Right ventricle myocardium inferior (tissue), 1 donor: ENCODE results near the gene HELZ. TPM values are rescaled to one million over a fixed set of nuclear protein-coding genes. Genes with fewer than 3 reads are reported as not detected.
A peak's percentile ranks its signal among the peaks of the same experiment; 100 is the strongest.

Experiments
- ATAC-seq: fragments of 200-7000 bp; cut with Tn5 transposase; one replicate; pipeline ENCODE4 v1.9.1; 2020; ENCODE audit warnings: mild to moderate bottlenecking, moderate library complexity
- DNase-seq: peaks from one replicate; pipeline ENCODE4 v3.0.0; 2021; ENCODE audit errors: missing footprints
- intact Hi-C: fragments of 100-400 bp; cut with DNase I; formaldehyde crosslinking; loops from one replicate; pipeline ENCODE4 v1.11.0; 2022
- total RNA-seq: library from RNA; stranded (reverse); fragmentation: NEBNext Ultra II Directional; extraction: Animal tissue kit (Norgen Biotek cat#: 25700); gene quantifications from one replicate; pipeline ENCODE4 v1.2.1, GENCODE V29; 2021
- donor health status: DM: no; HTN: yes; CAD: no; lungs with severe emphysema.

The HELZ gene
- total RNA-seq, 1 donor from 2014 or later, result 31.4 TPM

- no peak for ATAC-seq
- intact Hi-C loops, result no loop called here
- DNase-seq, result no peak
These were observed 173.4 kb downstream of the HELZ start for GRCh38 chr17:67071595-67071994.

DNA sequence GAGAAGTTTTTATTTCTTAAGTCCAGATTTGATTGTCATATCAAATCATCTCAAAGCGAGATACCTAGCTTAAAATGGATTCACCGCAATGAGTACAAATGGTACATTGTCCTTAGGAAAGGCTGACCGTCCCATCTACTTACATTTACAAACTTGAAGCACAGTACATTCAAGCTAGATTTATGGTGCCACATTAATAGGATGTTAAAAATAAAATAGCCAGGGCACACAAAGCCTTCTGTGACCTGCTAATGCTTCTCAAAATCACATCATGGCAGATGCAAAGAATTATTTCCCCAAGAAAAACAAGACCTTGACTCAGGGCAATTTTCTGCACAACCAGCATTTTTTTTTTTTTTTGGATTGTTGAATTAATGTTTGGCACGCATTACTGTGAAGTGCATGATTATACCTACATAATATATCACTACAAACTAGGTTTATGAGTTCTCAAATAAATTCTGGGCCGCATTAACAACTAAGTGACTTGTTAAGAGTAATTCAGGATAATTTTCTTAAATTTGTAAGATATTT lies 175.3 kb downstream of the HELZ start:
- DNase-seq, result no peak
- ATAC-seq, result no peak
- intact Hi-C loops, result no loop called here

DNA sequence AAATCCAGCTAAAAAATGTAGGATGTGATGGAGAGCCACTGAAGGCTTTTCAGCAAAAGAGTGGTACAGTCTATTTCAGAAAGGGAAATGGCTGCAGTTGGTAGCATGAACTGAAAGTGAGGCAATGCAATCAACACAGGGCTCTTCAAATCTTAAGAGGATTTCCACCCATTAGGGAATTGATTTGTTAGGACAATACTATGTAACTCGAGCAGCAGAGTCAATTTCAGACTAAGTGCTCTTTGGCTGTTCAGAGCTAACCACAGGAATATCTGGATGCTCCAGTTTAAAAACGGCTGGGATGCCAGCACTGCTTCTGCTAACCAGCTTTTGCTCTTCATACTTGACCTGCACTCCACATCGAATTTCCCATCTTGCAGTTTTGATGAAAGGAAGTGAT lies 176.0 kb downstream of the HELZ start:
- DNase-seq (no peak), ATAC-seq (no peak)
- intact Hi-C loops, result no loop called here

- intact Hi-C loops, result no loop called here
- ATAC-seq (no peak), DNase-seq (no peak)
These were observed 177.2 kb downstream of the HELZ start for GRCh38 chr17:67067571-67068482.

- no peak for DNase-seq
- intact Hi-C loops, result no loop called here
- no peak for ATAC-seq
These were observed 178.3 kb downstream of the HELZ start for GRCh38 chr17:67066717-67067116.

- intact Hi-C loops, result no loop called here
- DNase-seq (no peak), ATAC-seq (no peak)
These were observed 181.9 kb downstream of the HELZ start for GRCh38 chr17:67063141-67063540.

DNA sequence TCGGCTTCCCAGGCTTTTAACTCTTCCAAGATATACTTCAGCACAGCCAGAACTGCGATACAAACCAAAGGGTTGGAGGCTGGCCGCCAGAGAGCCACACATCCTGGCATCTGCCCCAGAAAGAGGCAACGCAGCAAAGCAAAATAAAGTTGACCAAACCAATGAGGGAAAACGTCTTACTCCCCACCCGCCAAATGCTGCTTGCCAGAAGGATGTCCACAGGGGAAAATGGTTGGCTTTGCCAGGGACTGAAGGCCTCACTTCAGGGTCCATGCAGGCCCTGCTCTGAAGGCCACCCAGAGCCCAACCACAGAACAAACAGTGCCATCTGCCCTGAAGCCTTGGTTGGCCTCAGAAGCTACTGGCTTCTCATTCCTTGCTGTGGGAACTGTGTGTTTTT lies 185.6 kb downstream of the HELZ start:
- DNase-seq, result no peak
- intact Hi-C loops, result no loop called here
- no peak for ATAC-seq

DNA sequence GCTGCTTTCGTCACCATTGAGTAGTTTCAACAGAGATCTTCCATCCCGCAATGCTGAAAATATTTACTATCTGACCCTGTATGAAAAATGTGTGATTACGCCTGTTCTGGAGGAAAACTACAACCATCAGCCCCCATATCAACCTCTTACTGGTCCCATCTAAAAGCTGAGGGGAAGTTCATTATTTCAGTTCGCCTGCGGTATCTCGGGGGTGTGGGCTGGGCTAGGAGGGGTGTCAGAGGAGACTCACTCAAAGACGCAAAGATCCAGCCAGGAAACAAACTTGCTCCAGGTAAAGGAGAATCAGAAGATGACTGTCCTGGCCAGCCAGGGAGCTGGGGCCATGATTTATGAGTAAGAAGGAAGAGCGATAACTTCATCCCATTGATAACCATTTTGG lies 187.0 kb downstream of the HELZ start:
- intact Hi-C loops, result no loop called here
- DNase-seq, result no peak
- ATAC-seq, result no peak

- intact Hi-C loops, result no loop called here
- DNase-seq, result no peak
- peak; percentile 48 for ATAC-seq
These were observed 188.1 kb downstream of the HELZ start for GRCh38 chr17:67056746-67057490.

DNA sequence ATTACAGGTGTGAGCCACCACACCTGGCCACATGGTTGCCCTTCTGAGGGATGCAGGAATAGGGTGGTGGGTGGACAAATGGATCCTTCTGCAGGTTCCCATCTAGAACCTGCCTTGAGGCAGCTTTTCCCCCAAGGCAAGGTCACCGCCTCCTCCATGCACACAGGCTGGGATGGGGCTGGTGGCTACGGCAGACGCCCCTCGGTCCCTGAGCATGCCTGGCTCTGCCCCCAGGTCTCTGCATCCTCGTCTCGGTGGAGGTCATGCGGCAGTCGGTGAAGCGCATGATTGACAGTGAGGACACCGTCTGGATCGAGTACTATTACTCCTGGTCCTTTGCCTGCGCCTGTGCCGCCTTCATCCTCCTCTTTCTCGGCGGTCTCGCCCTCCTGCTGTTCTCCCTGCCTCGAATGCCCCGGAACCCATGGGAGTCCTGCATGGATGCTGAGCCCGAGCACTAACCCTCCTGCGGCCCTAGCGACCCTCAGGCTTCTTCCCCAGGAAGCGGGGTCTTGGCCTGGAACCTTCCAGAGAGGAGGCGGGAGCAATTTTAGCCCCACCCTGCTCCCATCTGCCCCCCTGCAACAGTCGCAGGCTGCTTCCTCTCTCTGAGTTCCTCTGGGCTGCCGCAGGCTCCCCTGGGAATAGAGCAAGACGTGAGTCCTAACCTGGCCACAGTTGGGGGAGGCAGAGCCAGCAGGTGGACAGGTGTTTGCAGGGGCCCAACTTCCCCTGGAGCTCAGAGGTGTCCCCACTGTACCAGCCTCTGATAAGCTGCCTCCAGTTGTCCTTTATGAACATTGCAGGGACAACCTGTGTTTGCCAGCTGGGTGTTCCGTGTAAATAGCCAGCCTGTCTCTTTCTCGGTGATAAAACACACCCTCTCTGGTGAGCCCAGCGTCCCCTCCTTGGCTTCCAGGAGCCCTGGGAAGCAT lies 188.9 kb downstream of the HELZ start:
- ATAC-seq, result peak; percentile 62
- intact Hi-C loops, result no loop called here
- no peak for DNase-seq

DNA sequence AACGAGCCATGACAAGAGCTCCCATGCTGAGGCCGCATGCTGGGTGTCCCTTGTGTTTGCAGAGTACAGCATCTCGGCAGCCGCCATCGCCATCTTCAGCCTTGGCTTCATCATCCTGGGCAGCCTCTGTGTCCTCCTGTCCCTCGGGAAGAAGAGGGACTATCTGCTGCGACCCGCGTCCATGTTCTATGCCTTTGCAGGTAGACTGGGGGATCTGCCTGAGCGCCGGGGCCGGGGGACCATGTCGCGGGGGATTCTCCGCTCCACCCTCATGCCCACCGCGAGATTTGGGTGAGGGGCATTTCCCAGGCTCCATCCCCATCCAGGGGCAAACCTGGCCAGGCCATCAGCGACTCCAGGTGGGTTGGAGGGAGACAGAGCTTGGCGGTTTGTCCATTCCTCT lies 190.0 kb downstream of the HELZ start:
- DNase-seq (no peak), ATAC-seq (no peak)
- intact Hi-C loops, result no loop called here

- intact Hi-C loops, result no loop called here
- ATAC-seq (no peak), DNase-seq (no peak)
These were observed 190.4 kb downstream of the HELZ start for GRCh38 chr17:67054608-67055007.

DNA sequence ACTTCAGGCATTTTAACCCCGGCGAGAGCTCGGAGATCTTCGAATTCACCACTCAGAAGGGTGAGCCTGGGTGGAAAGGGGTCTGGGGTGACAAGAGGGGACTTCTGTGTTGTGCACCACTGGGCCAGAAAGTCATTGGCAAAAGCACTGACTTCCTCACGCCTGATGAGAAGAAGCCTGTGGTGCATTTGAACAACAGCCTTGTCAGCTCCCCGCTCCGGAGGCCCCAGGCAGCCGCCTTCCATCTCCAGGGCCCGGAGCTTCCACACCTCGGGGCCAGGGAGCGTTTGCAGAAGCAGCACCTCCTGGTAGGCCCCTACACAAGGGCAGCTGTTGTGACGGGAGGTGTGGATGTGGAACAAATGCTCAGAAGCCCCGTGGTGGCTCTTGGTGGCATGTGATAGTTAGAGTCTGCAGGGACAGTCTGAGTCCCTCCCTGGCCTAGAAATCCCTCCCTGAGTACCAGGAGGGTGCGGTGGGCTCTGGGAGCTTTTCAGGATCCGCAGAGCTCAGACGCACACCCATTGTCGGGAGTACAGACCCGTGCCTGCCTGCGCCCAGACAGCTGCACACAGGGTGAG lies 190.9 kb downstream of the HELZ start:
- ATAC-seq (no peak), DNase-seq (no peak)
- intact Hi-C loops, result no loop called here

- intact Hi-C loops, result no loop called here
- ATAC-seq, result no peak
- DNase-seq, result no peak
These were observed 191.5 kb downstream of the HELZ start for GRCh38 chr17:67053438-67054000.

GRCh38 chr17:67052720-67053437 lies 192.1 kb downstream of the HELZ start:
- no peak for ATAC-seq
- intact Hi-C loops, result no loop called here

GRCh38 chr17:67051837-67052236 lies 193.2 kb downstream of the HELZ start:
- intact Hi-C loops, result no loop called here
- ATAC-seq (no peak), DNase-seq (no peak)

More at GRCh38 chr17:67052720-67053437, 192.1 kb downstream of the HELZ start:
- DNase-seq, result no peak

- ATAC-seq (no peak), DNase-seq (no peak)
- intact Hi-C loops, result no loop called here
These were observed 193.8 kb downstream of the HELZ start for GRCh38 chr17:67051155-67051538.
